HepG2 (cell line): ENCODE results near the gene DHRS7. TPM values are rescaled to one million over a fixed set of nuclear protein-coding genes. Genes with fewer than 3 reads are reported as not detected.

Experiments used
- ATAC-seq: fragments of 200-7000 bp; cut with Tn5 transposase; 3 replicates; pipeline ENCODE4 v1.9.1; 2020; ENCODE audit warnings: mild to moderate bottlenecking, moderate library complexity
- BruUV-seq: library from RNA; stranded (reverse); fragments of 400-500 nt; replicated peaks from 2 replicates; lab custom pipeline; 2021; lab: Mats Ljungman, UMichigan
- CTCF ChIA-PET: fragments of 300-600 bp; formaldehyde crosslinking; extraction: SDS; loops from one replicate; lab custom pipeline; 2021; ENCODE audit warnings: low total read pairs, inconsistent platforms, low intra/inter-chr PET ratio; lab: Yijun Ruan, JAX
- POLR2A ChIA-PET: fragments of 350-600 bp; sonication (Branson Sonifier 250); formaldehyde crosslinking; loops from one replicate; lab custom pipeline; 2020; ENCODE audit warnings: antibody characterized with exemption, inconsistent platforms; lab: Yijun Ruan, JAX
- DNase-seq: peaks from one replicate; pipeline ENCODE4 v3.0.0-alpha.2; 2015; ENCODE audit warnings: low spot score
- FAIRE-seq: peaks from 3 replicates; lab custom pipeline; 2011; peaks lifted over from hg19 to GRCh38; lab: Jason Lieb, UNC
- H2AFZ ChIP-seq: one replicate; pipeline ENCODE4 v1.6.1; 2011; ENCODE audit warnings: low read length, inconsistent platforms
- H3K27ac ChIP-seq: fragments of 300-600 bp; 3 replicates; pipeline ENCODE4 v1.8.0; 2011; ENCODE audit warnings: mixed run types, mild to moderate bottlenecking, mixed read lengths, low read length, inconsistent platforms; ENCODE audit not compliant: insufficient read depth; ENCODE audit errors: extremely low read length
- H3K27me3 ChIP-seq, 2 experiments: fragments of 200-600 bp in 1 of 2; 2 replicates in 1 of 2; 3 replicates in 1 of 2; pipeline versions ENCODE4 v1.6.0 to v1.8.0; 2011; ENCODE audit warnings: low read length in 2 of 2, mild to moderate bottlenecking in 2 of 2, moderate library complexity in 2 of 2, inconsistent platforms in 1 of 2; ENCODE audit not compliant: insufficient read depth in 2 of 2, control insufficient read depth in 1 of 2
- H3K36me3 ChIP-seq, 2 experiments: fragments of 200-600 bp in 1 of 2; replicated peaks in 1 of 2; 2 replicates in 1 of 2; 3 replicates in 1 of 2; pipeline versions ENCODE4 v1.5.1 to v1.8.0; 2011; ENCODE audit warnings: low read length in 2 of 2, inconsistent platforms in 1 of 2; ENCODE audit not compliant: insufficient read depth in 2 of 2, control insufficient read depth in 1 of 2
- H3K4me1 ChIP-seq: 2 replicates; pipeline ENCODE4 v1.5.1; 2012; ENCODE audit warnings: low read length, inconsistent platforms; ENCODE audit not compliant: insufficient read depth
- H3K4me2 ChIP-seq: 2 replicates; pipeline ENCODE4 v1.6.0; 2011; ENCODE audit warnings: low read depth, low read length, inconsistent platforms
- H3K4me3 ChIP-seq, 3 experiments: fragments of 200-600 bp in 1 of 3; sonication (generic), shearing (Covaris generic) in 1 of 3; replicated peaks in 1 of 3; 2 replicates each; pipeline ENCODE4 v1.5.1; 2011 to 2016; ENCODE audit warnings: low read length in 3 of 3, inconsistent platforms in 2 of 3, low read depth in 2 of 3, mild to moderate bottlenecking in 2 of 3, control low read depth in 1 of 3, mixed read lengths in 1 of 3; ENCODE audit not compliant: insufficient read depth in 1 of 3
- H3K79me2 ChIP-seq: one replicate; pipeline ENCODE4 v1.6.1; 2011; ENCODE audit warnings: low read length, inconsistent platforms; ENCODE audit not compliant: insufficient read depth
- H3K9ac ChIP-seq: 2 replicates; pipeline ENCODE4 v1.6.0; 2011; ENCODE audit warnings: mild to moderate bottlenecking, low read depth, low read length, inconsistent platforms; ENCODE audit not compliant: insufficient read depth
- H3K9me3 ChIP-seq: 2 replicates; pipeline ENCODE4 v1.5.1; 2012; ENCODE audit warnings: mild to moderate bottlenecking, low read length
- H4K20me1 ChIP-seq: 2 replicates; pipeline ENCODE4 v1.6.0; 2011; ENCODE audit warnings: inconsistent platforms, mild to moderate bottlenecking, low read length, moderate library complexity; ENCODE audit not compliant: insufficient read depth
- CREM ChIP-seq, 2 experiments: sonication (generic) in 1 of 2; formaldehyde crosslinking in 1 of 2; IDR thresholded peaks; 2 replicates each; pipeline versions ENCODE4 v1.4.0 to v1.6.1; 2016 to 2020; ENCODE audit warnings: antibody characterized with exemption in 1 of 2, mild to moderate bottlenecking in 1 of 2, missing genetic modification reagents in 1 of 2
- HNRNPL ChIP-seq: fragments of 200-400 bp; formaldehyde crosslinking; IDR thresholded peaks from 2 replicates; pipeline ENCODE4 v1.6.1; 2017; ENCODE audit warnings: mild to moderate bottlenecking, low read depth, low read length
- KLF11 ChIP-seq: IDR thresholded peaks from 2 replicates; pipeline ENCODE4 v1.6.1; 2016; ENCODE audit warnings: missing compliant biosample characterization
- MEF2D ChIP-seq: sonication (generic); formaldehyde crosslinking; IDR thresholded peaks from 2 replicates; pipeline ENCODE4 v1.5.1; 2020; ENCODE audit warnings: mild to moderate bottlenecking, missing genetic modification reagents
- PCBP1 ChIP-seq: fragments of 200-400 bp; formaldehyde crosslinking; IDR thresholded peaks from 2 replicates; pipeline ENCODE4 v1.6.1; 2017; ENCODE audit warnings: mild to moderate bottlenecking, low read depth, low read length, borderline replicate concordance
- ZFP36L2 ChIP-seq: sonication (generic); formaldehyde crosslinking; IDR thresholded peaks from 2 replicates; pipeline ENCODE4 v1.4.0; 2020; ENCODE audit warnings: missing genetic modification reagents
- ZNF10 ChIP-seq: sonication (generic); formaldehyde crosslinking; IDR thresholded peaks from 2 replicates; pipeline ENCODE4 v1.4.0; 2020; ENCODE audit warnings: mild to moderate bottlenecking, low read depth, missing genetic modification reagents, borderline replicate concordance
- ZNF124 ChIP-seq: sonication (generic); formaldehyde crosslinking; IDR thresholded peaks from 2 replicates; pipeline ENCODE4 v1.4.0; 2020; ENCODE audit warnings: missing genetic modification reagents
- ZNF607 ChIP-seq: sonication (generic); formaldehyde crosslinking; IDR thresholded peaks from 2 replicates; pipeline ENCODE4 v1.5.1; 2020; ENCODE audit warnings: missing genetic modification reagents, mild to moderate bottlenecking, borderline replicate concordance
- ZNF883 ChIP-seq: sonication (generic); formaldehyde crosslinking; IDR thresholded peaks from 2 replicates; pipeline ENCODE4 v1.5.1; 2020; ENCODE audit warnings: mild to moderate bottlenecking, missing genetic modification reagents; ENCODE audit errors: not compliant biosample characterization
- WGBS: methylation state at CpG from one replicate; pipeline ENCODE4 v1.1.6; 2017; ENCODE audit warnings: low lambda C conversion rate; 5-methylcytosine and 5-hydroxymethylcytosine counted together
- in situ Hi-C: cut with HindIII; loops from 2 replicates; pipeline ENCODE4 v1.10.0; 2017; ENCODE audit warnings: low pct_unique_long_range_greater_than_20kb; ENCODE audit not compliant: extremely low pct_ligation_motif_present
- intact Hi-C: fragments of 100-400 bp; cut with micrococcal nuclease; formaldehyde crosslinking; loops from one replicate; pipeline ENCODE4 v1.10.0; 2022; ENCODE audit not compliant: unreplicated experiment
- polyA plus RNA-seq, 8 experiments: library from polyadenylated mRNA; depleted of rRNA in 3 of 8; stranded (reverse) in 7 of 8; unstranded in 1 of 8; fragments of >200 nt; fragmentation: Illumina TruSeq in 4 of 8; extraction: Trizol in 4 of 8; gene quantifications; 2 replicates each; pipeline versions ENCODE4 v1.2.1 to v1.2.3, GENCODE V29; 2011 to 2016; ENCODE audit warnings: low read depth in 4 of 8, missing spikeins in 1 of 8, mixed read lengths in 1 of 8; ENCODE audit not compliant: insufficient read depth in 1 of 8
- total RNA-seq, 5 experiments: library from RNA; depleted of rRNA; stranded (reverse); fragments of >200 nt; fragmentation: Illumina TruSeq; extraction: Trizol; gene quantifications; 2 replicates each; pipeline ENCODE4 v1.2.3, GENCODE V29; 2016; ENCODE audit warnings: low read depth in 1 of 5
- TF ChIP-seq, protein P1 (sequence below): IDR thresholded peaks from 2 replicates; pipeline ENCODE4 v1.6.1; 2018; ENCODE audit warnings: missing genetic modification reagents
- TF ChIP-seq, protein P2 (sequence below): sonication (generic); formaldehyde crosslinking; IDR thresholded peaks from 2 replicates; pipeline ENCODE4 v1.5.0; 2020; ENCODE audit warnings: missing genetic modification reagents
- TF ChIP-seq, protein P3 (sequence below): sonication (generic); formaldehyde crosslinking; IDR thresholded peaks from 2 replicates; pipeline ENCODE4 v1.9.0; 2021; ENCODE audit warnings: missing genetic modification reagents, borderline replicate concordance
- TF ChIP-seq, protein P4 (sequence below): IDR thresholded peaks from 2 replicates; pipeline ENCODE4 v1.6.1; 2016; ENCODE audit warnings: low read depth, missing genetic modification reagents, missing compliant biosample characterization

Gene DHRS7
- total and polyA plus RNA-seq, 2 of the 13 experiments (the other 11 are each of a cell fraction or from before 2014, with no cell fraction given) = 20.8 to 44.4 TPM

DNA sequence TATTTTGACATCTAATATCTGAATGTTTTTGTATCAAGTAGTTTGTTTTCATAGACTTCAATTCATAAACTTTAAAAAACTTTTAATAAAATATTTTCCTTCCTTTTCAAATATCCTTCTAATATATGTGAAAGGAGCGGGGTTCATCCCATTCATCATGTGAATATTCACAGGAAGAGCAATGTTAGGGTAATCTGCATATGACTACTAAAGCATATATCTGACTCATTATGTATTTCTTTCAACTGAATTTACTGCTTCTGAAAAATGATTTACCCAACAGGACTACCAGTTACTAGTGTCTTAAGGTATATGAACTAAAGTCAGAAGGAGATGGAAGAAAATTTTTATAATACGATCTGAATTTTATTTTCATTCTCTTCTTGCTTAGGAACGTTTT lies 30.5 kb downstream of the DHRS7 start:
- over 99% methylated on average over 3 of the region's 3 CpGs for WGBS
- Histone ChIP-seq H4K20me1 (no peaks in the 10 kb centered on the region), H3K4me1 (no peaks in the 10 kb centered on the region), H3K36me3 (no peaks in the 10 kb centered on the region), H3K27ac (no peak overlapping the region), H2AFZ (no peak overlapping the region), H3K9ac (no peak overlapping the region), H3K79me2 (no peaks in the 10 kb centered on the region), H3K27me3 (no peaks in the 10 kb centered on the region), H3K4me3 (no peak overlapping the region), H3K9me3 (no peaks in the 10 kb centered on the region), H3K4me2 (no peak overlapping the region)
- intact Hi-C loops (no loop called here), in situ Hi-C loops (no loop called here)
- DNase-seq = no peak
- ATAC-seq = no peak
- no TSS peak for BruUV-seq
- ChIA-PET POLR2A (no interaction called here), CTCF (no interaction called here)
- TF ChIP-seq, protein P1, sequence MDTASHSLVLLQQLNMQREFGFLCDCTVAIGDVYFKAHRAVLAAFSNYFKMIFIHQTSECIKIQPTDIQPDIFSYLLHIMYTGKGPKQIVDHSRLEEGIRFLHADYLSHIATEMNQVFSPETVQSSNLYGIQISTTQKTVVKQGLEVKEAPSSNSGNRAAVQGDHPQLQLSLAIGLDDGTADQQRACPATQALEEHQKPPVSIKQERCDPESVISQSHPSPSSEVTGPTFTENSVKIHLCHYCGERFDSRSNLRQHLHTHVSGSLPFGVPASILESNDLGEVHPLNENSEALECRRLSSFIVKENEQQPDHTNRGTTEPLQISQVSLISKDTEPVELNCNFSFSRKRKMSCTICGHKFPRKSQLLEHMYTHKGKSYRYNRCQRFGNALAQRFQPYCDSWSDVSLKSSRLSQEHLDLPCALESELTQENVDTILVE (CRISPR knock-in tag) = no peak
- TF ChIP-seq, protein P2, sequence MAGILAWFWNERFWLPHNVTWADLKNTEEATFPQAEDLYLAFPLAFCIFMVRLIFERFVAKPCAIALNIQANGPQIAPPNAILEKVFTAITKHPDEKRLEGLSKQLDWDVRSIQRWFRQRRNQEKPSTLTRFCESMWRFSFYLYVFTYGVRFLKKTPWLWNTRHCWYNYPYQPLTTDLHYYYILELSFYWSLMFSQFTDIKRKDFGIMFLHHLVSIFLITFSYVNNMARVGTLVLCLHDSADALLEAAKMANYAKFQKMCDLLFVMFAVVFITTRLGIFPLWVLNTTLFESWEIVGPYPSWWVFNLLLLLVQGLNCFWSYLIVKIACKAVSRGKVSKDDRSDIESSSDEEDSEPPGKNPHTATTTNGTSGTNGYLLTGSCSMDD (CRISPR knock-in tag) = no peak
- TF ChIP-seq ZNF883 (CRISPR knock-in tag) = no peak
- TF ChIP-seq ZFP36L2 (CRISPR knock-in tag) = no peak
- TF ChIP-seq ZNF10 (CRISPR knock-in tag) = no peak
- TF ChIP-seq, protein P3, sequence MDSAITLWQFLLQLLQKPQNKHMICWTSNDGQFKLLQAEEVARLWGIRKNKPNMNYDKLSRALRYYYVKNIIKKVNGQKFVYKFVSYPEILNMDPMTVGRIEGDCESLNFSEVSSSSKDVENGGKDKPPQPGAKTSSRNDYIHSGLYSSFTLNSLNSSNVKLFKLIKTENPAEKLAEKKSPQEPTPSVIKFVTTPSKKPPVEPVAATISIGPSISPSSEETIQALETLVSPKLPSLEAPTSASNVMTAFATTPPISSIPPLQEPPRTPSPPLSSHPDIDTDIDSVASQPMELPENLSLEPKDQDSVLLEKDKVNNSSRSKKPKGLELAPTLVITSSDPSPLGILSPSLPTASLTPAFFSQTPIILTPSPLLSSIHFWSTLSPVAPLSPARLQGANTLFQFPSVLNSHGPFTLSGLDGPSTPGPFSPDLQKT (CRISPR knock-in tag) = no peak
- no peak for TF ChIP-seq ZNF607 (CRISPR knock-in tag)
- TF ChIP-seq, protein P4, sequence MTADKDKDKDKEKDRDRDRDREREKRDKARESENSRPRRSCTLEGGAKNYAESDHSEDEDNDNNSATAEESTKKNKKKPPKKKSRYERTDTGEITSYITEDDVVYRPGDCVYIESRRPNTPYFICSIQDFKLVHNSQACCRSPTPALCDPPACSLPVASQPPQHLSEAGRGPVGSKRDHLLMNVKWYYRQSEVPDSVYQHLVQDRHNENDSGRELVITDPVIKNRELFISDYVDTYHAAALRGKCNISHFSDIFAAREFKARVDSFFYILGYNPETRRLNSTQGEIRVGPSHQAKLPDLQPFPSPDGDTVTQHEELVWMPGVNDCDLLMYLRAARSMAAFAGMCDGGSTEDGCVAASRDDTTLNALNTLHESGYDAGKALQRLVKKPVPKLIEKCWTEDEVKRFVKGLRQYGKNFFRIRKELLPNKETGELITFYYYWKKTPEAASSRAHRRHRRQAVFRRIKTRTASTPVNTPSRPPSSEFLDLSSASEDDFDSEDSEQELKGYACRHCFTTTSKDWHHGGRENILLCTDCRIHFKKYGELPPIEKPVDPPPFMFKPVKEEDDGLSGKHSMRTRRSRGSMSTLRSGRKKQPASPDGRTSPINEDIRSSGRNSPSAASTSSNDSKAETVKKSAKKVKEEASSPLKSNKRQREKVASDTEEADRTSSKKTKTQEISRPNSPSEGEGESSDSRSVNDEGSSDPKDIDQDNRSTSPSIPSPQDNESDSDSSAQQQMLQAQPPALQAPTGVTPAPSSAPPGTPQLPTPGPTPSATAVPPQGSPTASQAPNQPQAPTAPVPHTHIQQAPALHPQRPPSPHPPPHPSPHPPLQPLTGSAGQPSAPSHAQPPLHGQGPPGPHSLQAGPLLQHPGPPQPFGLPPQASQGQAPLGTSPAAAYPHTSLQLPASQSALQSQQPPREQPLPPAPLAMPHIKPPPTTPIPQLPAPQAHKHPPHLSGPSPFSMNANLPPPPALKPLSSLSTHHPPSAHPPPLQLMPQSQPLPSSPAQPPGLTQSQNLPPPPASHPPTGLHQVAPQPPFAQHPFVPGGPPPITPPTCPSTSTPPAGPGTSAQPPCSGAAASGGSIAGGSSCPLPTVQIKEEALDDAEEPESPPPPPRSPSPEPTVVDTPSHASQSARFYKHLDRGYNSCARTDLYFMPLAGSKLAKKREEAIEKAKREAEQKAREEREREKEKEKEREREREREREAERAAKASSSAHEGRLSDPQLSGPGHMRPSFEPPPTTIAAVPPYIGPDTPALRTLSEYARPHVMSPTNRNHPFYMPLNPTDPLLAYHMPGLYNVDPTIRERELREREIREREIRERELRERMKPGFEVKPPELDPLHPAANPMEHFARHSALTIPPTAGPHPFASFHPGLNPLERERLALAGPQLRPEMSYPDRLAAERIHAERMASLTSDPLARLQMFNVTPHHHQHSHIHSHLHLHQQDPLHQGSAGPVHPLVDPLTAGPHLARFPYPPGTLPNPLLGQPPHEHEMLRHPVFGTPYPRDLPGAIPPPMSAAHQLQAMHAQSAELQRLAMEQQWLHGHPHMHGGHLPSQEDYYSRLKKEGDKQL (CRISPR knock-in tag) = no peak
- no peak for TF ChIP-seq ZNF124
- TF ChIP-seq KLF11 (CRISPR knock-in tag) = no peak
- no peak for TF ChIP-seq PCBP1
- TF ChIP-seq MEF2D (CRISPR knock-in tag) = no peak
- no peak for TF ChIP-seq CREM (IDR thresholded peaks at IDR 0.05)
- no peak for TF ChIP-seq CREM (CRISPR knock-in tag; IDR thresholded peaks at IDR 0.05)
- TF ChIP-seq HNRNPL = no peak
- no peak for FAIRE-seq
